ENCODE results near the gene ATRNL1.

ATRNL1 gene

DNA sequence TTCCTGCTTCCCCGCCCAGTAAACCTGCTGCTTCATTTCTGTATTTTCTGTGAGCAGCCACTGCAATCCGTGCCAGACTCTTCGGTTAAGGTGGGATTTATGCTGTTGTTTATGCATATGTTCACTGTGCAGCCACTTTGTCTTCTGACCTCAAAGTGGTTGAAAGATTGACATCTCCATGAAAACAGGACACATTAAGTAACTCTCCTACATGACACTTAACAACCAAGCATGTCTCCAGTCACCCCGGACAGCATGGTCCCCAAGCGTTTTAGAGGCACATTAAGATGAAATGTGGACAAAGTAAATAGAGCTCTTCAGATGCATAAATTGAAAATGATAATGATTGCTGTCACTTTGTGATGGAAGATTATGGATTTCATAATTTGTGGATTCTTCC, 758.5 kb downstream of the ATRNL1 start:
- DNase-seq, result no peak

DNA sequence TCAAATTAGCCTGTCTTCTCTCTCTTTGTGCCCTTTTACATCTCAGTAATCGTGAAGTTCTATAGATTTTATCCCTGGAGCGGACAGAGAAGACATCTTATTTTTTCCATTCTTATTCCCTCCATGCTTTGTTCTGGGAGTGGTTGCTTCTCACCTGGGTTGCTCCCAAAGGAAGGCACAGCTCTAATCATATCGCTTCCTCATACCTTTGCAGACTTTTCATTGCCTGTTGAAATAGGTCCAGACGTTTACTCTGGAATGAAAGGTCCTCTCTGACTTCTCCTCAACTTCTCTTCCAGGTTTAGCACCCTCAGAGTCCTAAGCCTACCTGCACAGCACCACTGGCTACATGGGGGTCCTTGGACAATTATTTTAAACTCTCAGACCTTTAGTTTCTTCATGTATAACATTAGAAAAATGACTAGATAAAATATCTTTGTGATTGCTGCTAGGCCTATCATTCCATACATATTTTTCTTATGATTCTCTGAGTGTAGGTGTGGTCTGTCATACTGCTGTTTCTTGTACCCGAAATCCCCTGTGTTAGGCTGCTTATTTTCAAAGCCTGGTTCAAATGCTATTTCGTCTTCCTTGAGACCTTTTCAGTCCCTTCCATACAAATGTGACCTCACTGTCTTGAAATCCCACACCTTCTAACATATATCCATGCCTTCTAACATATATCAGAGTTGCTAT, 761.7 kb downstream of the ATRNL1 start:
- no peak for DNase-seq

DNA sequence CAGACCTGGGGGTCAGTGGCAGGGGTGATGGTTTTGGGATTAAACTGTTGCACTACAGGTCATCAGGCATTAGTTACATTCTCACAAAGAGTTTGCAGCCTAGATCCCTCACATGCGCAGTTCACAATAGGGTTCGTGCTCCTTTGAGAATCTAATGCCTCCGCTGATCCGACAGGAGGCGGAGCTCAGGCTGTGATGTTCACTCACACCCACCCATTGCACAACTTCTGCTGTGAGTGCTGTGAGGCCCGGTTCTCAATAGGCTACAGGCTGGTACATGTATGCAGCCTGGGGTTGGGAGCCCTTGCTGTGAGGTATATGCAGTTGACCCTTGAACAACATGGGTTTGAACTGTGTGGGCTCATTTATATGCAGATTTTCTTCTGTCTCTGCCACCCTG, 763.4 kb downstream of the ATRNL1 start:
- no peak for DNase-seq

DNA sequence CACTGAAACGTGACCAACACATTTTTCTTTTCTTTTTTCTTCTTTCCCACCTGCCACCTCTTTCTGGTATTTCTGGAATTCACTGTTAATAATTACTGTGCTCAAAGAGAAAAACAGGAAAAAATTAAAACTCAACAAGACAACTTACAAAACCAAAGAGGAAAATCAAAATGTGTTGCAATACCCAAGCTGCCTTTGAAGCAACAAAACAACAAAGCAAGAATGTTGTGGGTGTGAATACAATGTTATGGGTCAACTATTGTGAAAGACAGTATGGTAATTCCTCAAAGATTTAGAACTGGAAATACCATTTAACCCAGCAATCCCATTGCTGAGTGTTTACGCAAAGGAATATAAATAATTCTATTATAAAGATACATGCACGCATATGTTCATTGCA, 764.7 kb downstream of the ATRNL1 start:
- no peak for DNase-seq

DNA sequence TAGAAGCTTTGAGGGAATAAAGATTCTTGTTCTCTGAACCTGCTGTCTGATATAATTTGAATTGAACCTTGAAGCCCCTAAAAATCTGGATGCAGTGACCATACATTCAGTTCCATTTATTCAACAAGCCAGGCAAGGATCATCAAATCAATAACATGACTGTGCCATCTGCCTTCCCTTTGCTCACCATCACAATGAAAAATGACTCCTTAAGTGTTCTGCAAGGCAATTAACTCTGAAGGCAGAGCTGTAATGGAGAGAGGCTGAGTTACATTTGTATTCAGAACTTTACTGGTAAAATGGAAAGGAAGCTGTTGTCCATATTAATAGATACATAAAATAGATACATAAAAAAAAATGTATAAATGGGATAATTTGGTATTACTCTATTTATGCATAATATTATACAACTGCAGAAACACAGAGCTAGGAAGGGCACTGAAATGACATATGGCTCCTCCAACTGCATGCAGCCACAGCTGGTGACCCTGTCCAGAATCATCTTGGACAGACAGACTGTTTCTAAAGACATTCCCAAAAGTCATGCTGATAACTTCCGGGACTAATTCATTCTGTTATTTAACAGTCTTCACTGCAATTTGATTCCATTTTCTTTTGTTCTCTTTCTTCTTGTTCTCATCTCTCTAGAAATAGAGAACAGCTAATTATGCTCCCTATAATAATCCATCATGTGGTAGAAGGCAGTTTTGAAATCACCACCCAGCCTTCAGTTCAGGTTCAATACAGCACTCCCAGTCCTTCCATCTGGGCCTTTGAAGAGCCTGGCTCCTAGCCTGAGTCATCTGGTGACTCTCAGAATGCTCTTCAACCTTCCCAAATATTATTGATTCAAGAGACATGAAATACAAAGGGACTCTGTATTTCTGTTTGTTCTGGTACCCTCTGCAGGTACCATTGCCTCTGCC, 767.3 kb downstream of the ATRNL1 start:
- DNase-seq, result peak; percentile 59

DNA sequence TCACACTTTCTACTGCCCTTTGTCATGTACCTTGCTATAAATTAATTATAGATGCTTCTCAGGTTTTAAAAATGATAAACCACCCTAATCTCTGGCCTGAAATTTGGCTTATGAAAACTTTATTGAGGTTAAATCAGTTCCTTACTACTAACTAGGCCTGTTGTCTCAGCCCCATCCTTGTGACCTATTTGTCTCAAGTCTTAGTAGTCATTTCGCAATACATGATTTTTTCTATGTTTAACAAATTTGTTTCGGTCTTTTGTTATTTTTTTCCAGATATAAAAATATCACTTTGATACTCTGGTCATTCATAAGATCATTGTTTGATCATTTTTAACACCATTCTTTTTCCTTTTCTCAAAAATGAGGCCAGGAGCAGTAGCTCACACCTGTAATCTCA, 768.3 kb downstream of the ATRNL1 start:
- no peak for DNase-seq

DNA sequence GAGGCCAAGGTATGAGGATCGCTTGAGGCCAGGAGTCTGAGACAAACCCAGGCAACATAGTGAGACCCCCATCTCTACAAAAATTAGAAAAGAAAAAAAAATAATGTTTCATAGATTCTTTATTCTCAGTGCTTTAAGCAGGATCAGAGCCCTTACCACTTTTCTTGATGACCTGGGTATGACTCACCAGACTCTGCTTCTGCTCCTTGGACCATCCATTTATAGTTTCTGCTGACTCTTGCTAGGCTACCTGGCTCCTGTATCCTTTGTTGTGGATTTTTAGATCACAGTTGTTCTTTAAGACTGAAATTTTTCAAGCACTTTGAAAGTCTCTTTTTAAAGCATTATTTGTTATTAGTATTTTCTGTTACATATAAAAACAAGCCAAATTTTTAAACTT, 768.7 kb downstream of the ATRNL1 start:
- DNase-seq, result no peak

DNA sequence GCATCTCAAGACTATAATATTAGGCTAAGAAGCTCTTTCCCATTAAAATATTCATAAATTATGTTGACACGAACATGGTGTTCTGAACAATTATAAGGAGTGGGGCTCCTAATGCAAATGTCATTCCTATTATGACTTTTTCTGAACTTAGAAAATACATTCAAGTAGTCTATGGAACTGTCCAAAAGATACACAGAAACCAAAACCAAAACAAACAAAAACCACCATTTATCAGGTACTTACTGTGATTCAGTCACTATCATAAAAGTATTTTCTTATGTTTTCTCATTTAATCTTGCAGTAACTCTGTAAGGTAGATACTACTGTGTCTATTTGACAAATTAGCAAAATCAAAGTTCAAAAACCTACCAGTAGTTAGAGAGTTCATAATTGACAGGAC, 773.0 kb downstream of the ATRNL1 start:
- DNase-seq, result no peak

DNA sequence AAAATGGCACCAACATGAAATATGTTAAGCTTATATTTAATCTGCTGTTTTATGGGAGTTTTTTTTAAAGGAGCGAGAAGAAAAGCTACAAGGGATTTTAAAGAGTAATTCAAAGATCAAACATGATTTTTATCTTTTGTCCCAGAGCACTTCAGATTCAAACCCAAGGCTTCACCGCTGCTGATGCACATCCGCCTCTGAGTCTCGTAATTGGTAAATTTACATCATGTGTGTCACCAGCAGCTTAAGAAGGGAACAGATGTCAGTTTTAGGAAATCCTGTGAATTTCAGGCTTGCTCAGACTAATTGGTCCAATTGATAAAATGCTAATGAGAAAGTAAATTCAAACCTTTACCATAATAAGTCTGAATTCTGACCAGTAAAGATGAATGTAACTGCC, 773.5 kb downstream of the ATRNL1 start:
- DNase-seq, result no peak

DNA sequence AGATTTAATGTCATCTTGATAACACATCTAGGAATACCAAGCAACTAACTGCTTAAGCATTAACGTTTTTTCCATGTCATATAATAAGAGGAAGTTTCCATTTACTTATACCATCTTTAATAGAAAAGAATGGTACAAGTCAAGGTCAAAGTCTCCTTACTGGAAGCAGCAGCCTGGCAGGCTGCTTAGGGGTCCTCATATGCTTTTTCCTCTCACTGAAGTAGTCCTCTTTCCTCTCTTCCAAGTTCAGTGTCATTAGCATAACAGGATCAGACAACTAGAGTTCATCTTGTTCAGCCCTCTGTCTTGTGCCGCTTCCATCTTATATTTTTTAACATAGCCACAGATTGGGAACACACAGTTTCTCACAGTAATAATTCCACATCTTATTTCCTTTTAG, 774.1 kb downstream of the ATRNL1 start:
- DNase-seq, result no peak

DNA sequence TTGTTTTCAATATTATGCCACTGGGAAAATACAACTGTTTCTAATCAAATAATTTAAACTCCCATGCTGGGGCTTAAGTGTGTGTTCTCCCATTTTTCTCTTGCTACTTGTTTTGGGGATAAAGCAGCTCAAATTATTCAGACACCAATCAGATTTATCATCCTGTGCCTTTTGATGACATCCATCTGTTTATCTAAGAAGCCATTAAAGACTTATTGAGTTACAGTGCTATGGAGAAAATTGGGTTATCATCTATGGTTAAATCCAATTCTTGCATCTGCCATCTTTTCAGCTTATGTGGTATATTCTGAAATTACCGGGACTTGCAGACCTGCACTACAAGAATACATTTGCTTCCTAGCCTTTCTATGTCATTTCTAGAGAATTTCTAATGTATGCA, 778.7 kb downstream of the ATRNL1 start:
- DNase-seq, result no peak

DNA sequence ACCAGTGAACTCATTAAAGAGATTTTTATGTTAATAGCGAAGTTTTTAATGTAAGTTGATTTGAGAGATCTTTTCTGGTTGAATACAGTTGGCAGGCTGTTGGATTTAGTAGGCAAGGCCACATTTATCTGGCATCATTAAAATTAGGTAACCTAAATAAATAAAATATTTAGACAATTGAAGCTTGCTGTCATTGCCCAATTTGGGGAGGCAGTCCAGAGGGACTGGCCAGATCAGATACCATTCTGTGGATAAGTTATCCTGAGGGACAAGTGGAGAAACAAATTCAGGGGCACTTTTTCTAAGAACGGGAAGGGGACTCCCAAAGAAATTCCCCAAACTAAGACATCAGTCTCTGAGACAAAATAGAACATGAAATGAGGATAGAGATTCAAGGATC, 782.0 kb downstream of the ATRNL1 start:
- DNase-seq, result no peak

DNA sequence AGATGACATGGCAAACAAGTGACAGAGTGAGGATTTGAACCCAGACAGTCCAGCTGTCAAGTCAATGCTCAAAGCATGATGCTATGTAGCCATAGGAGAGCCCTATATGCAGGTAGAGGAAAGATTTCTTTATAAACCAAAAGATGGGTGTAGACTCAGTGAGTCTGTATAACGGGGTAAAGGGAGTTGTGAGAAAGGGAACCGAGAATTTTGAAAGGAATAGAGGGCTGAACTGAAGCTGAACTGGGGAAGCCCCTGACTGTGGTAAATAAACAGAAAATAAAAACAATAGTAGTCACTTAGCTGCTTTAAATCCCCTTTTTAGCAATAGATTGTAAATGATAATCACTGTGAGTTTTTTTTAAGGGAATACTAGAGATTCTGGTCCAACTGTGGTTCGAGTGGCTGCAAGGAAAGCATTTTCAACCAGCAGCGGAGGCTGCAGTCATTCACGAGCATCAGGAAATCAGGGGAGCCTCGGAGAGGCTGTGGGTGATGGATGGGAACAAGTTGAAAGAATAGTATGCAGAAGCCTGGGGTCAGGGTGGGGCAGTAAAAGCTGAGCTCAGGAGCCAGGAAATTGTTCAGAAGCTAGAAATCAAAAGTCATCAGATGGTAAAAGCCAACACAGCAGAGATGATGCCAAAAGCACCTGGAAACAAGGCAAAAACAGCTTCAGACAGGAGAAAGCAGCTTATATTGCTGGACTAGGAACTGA, 786.4 kb downstream of the ATRNL1 start:
- no peak for DNase-seq

DNA sequence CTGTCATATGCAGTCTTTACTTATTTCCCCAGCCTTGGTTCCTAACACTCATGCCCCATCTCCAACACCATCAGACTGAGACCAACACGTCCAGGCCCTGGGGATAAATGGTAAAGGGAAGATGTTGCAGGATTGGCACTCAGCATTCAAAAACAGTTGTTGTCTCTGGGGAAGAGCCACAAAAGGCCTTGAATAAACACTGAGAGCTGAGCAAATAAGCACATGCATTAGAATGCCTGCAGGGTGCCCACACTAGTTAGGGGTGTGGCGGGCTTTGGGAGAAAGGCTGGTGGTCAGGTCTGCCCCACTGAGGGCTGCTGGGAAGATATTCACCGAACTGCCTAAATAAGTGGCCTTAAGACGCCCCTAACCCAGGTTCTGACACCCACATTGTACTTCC, 788.9 kb downstream of the ATRNL1 start:
- DNase-seq, result peak; percentile 45

DNA sequence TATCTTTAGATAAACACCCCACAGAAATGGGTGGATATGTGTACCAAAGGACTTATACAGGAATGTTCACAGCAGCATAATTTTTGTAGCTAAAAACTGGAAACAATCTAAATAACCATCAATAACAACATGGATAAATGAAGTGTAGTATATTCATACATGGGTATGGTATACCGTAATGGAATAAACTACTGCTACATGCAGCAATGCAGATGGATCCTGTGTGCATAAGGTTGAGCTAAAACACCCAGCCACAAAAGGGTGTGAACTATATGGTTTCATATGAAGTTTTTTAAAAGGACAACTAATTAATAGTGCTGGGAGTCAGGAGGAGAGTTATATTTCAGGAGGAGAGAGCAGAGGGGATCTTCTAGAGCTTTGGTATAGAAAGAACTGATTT, 790.2 kb downstream of the ATRNL1 start:
- no peak for DNase-seq

DNA sequence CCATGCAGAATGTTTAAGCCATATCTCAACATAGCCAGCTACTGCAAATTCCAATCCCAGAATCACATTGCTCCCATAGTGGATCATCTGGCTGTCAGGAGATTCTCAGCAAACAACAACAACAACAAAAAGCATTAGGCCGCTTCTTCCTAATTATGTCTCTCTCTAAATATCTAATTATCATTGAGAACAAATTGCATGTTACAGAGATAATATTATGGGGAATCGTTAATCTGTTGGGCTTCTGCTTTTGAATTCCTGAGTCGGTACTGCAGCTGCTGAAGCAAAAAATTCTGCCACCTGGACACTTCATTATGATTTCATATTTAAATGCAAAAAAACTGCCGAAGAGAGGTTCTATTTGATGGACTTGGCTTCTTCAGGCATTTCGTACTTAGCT, 791.2 kb downstream of the ATRNL1 start:
- DNase-seq, result no peak

DNA sequence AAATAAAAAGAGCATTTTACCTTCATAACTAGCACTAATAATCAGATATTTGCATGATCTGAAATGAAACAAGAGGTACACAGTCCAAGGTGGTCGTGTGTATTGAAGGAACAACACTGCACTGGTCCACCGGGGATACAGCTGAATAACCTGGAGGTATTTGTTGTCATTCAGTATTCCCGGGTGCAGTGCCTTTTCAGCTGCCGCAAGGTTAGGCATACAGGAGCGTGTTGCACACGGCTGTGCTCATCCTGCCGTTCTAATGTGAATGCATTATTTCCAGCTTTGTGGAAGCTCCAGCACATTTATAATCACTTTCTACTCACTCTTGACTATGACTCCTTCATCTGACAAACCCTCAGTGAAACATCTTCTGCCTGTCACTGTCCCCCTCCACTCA, 802.0 kb downstream of the ATRNL1 start:
- no peak for DNase-seq

DNA sequence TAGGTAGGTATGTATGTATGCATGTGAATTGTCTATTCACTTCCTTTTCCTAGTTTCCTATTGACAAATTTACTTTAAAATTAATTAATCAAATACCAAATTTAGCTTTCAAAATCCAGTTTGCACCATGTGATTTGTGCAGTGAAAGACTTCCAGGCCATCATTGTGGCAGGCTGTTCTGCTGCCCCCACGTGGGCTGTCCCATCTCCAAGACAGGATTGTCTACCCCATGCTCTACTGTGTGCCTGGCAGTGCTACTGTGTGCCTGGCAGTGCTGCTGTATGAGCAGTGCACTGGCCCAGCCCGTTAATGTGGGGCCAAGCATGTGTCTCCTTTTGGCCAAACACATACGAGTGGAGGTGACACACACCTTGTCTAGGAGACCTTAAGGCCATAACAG, 805.1 kb downstream of the ATRNL1 start:
- no peak for DNase-seq

DNA sequence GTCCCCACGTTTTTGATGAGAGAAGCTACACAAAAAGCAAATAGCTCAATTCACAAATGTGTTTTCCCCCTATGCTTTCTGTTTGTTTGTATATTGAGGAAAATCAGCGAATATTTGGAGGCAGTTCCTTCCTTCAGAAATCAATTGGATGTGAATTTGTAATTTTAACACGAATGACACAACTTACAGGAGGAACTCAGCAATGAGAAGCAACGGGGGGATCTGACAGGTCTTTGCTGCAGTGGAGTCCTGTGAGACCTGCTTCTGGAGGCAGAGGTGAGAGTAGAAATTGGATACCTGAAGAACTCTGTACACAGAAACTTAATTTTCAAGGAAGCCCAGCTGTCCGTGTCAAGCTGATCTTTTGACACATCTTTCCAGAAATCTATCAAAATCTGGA, 809.4 kb downstream of the ATRNL1 start:
- no peak for DNase-seq

DNA sequence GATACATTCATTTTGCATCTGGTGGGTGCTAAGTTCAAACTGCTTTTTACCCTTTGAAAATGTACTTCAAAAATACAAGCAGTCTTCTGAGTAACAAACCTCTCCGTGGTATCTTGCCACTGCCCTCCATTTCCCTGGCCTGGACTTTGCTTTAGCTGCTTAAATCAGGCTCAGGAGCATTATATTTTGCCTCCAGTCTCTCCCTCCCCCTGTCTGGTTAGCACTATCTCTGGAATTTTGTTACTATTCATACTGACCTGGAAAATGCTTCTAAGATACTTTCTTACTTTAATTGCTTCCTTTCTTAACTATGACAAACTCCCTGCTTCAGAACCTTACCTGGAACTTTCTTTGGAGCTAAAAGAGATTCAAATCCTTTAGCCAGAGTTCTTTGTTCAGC, 810.0 kb downstream of the ATRNL1 start:
- no peak for DNase-seq

DNA sequence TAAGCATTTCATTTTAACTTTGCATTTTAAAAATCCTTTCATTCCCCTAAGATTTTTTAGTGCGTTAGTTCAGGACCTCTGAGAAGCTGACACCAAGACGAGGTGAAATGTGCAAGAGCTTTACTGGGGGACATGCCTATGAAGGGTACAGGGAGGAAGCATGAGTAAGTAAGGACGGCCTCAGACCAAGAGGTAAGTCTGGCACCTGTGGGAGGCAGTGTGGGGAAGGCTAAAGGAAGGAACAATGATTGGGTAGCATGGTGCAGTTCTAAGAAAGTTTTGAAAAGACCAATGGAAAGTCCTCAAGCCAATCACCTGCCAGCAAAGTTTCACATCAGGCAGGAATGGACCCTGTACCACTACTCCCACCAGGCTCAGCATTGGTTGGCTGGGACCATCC, 810.7 kb downstream of the ATRNL1 start:
- no peak for DNase-seq

DNA sequence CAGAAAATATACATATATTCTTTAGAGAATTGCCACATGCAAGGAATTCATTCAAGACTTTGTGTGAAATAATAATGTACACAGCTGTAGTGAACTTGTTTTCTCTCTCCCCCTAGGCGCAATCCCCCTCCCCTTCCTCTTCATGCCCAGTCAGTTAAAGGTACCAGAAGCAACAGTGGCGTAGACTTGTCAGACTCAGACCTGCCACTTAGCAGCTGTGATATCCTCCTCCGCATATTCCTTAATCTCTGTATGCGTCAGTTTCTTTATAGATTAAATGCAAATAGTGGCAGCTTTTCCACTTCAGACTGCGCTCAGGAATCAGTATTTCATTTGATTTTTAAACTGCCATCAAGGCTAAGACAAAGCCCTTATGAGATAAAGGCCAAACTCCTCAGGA, 815.9 kb downstream of the ATRNL1 start:
- DNase-seq, result no peak

DNA sequence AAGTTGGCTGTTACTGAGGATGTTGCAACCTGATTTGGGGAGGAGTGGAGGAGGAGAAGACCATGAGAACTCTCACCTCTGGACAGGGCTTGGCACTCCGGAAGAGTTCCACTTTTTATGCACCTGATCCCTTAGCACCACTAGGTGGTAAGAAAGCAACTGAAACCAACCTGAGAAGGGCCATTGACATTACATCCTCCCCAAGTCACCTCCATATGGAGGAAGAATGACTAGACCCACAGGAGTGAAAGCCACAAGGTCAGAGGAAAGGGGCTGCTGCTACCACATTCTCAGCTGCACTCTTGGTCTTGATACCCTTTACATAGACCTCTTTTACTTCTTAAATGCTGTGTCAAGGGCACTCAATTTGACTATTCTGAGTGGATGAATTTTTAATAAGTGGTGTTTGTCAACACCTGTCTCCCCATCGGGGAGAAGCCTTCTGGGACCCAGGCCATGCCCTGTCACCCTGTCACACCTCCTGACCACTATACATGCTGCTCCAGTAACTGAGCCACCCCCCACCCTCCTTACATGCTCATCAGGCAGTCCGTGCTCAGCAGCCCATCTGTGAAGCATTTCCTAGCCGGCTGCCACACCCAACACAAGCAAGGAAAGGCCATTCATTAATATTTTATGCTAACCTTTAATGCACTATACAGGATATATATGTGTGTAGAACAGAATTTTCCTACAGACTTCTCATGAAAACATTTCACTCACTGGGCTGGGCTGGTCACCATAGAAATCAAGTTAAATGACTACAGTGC, 817.0 kb downstream of the ATRNL1 start:
- DNase-seq, result no peak
